Thyroid gland (tissue), 4 donors: Measurements from ENCODE around the gene KLK2.

ENCODE experiments used
- CTCF ChIP-seq, 6 experiments: fragments of 200-600 bp in 3 of 6; fragments of 450-650 bp in 3 of 6; sonication (generic) in 3 of 6; IDR thresholded peaks; one replicate each; pipeline ENCODE4 v1.5.1; 2016 to 2019; ENCODE audit warnings: antibody characterized with exemption in 6 of 6, mild to moderate bottlenecking in 2 of 6, inconsistent platforms in 1 of 6, moderate library complexity in 1 of 6
- POLR2A ChIP-seq, 2 donors: fragments of 450-650 bp; IDR thresholded peaks; one replicate each; pipeline ENCODE4 v1.6.1; 2017; ENCODE audit warnings: antibody characterized with exemption in 2 of 2, mild to moderate bottlenecking in 2 of 2, moderate library complexity in 1 of 2

GRCh38 chr19:50827476-50827875 lies 45.8 kb upstream of the KLK2 start:
- TF ChIP-seq POLR2A (IDR thresholded peaks at IDR 0.05), result no peak
- no peak for TF ChIP-seq CTCF (IDR thresholded peaks at IDR 0.05)
